Stimulated activated CD8-positive, alpha-beta memory T cell treated with anti-CD3 and anti-CD28 coated beads, Interleukin-12 subunit alpha, Interleukin-12 subunit beta, amount 100 ng/mL, for 24 hours (primary cell): ENCODE results near the gene TRIM34.
"Not testable (repeated sequence)": the region's sequence is repeated elsewhere in the genome, so short reads cannot be mapped to it uniquely, and the experiment has no call there.

Experiments
- DNase-seq: peaks from one replicate; pipeline ENCODE4 v3.0.0-alpha.2; 2020; ENCODE audit errors: extremely low read depth

Gene TRIM34

DNA sequence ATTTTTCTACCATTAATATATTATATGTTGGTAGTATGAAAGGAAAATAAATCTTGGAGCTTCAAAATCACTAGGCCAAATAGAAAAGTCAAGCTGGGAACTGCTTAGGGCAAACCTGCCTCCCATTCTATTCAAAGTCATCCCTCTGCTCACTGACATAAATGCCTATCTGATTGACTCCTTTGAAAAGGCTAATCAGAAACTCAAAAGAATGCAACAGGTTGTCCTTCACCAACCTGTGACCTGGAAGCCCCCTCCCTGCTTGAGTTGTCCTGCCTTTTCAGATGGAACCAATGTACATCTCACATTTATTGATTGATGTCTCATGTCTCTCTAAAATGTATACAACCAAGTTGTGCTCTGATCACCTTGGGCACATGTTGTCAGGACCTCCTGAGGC lies 3.2 kb upstream of the TRIM34 start:
- DNase-seq, result no peak

DNA sequence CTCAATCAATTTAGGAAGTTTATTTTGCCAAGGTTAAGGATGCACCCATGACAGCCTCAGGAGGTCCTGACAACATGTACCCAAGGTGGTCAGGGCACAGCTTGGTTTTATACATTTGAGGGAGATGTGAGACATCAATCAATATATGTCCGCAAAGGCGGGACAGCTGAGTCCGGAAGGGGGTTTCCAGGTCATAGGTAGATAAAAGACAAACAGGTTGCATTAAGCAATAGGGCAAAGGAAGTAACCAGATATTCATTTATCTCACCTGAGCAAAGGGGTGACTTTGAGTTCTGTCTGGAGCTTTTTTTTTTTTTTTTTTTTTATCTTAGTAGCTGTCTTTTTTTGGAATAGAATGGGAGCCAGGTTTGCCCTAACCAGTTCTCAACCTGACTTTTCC lies 2.0 kb upstream of the TRIM34 start:
- DNase-seq, result no peak

DNA sequence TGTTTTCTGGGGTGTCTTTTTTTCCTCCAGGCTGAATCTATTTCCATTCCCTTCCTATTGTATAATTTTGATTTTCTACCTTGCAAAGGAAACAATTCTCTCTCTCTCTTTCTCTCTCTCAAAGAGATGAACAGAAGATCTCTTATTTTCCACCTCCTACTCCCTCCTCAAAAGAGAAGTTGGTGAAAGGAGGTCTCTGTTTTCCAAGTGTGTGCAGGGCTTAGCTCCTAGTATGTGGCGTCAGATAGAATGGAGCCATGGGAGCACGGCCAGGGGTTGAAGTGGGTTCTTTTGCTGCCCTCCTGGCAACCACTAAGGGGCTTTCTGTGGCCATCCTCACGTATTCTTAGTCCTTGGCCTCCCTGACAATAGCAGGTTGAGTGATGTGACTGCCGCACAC lies 480 bp downstream of the TRIM34 start:
- DNase-seq, result no peak

DNA sequence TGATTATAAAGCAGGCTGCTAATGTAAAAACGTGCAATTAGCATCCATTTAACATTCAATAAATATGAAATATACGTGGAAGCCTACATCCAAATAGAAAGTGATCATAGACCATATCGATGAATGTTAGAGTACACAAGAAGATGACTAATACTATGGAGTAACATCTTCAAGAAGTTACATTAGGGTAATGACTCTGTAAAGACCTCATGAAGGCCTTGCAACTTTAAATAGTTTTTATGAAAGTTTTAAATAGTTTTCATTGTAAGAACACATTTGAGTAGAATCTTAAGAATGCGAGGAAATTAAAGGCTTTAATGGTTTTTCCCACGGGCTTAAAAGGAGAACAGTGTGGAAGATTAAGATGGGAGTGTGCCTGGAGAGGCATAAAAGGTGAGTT lies 1.4 kb downstream of the TRIM34 start:
- no peak for DNase-seq

DNA sequence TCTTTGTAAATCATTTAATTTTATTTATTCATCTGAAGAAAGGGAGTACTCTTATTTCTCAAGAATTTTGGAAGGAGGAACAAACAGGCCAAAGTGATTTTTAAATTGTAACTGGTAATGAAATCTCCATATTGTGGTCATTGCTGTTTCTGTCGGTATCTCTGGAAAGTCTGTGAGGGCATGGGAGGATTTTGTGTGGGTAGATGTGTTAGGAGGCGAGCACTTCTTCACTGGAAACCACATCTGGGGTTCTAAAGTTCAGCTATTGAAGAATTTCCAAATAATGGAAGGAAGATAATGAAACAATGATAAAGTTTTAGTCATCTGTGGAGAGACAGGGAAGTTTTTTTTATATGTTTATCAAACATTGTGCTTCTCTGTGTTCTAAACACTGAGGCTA lies 6.6 kb downstream of the TRIM34 start:
- DNase-seq, result no peak

- DNase-seq, result no peak
Observed at GRCh38 chr11:5631969-5632635, 7.3 kb downstream of the TRIM34 start.

DNA sequence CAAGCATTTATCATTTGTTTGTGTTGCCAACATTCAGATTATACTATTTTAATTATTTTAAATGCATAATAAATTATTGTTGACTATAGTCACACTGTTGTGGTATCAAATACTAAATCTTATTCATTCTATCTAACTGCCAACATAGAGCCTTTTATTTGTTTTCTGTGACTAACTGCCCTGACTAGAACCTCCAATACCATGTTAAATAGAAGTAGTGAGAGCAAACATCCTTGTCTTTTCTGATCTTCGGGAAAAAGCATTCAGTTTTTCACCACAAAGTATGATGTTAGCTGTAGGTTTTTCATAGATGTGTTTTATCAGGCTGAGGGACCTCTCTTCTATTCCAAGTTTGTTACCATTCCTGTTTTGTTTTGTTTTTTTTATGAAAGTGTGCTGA lies 15.2 kb downstream of the TRIM34 start:
- no peak for DNase-seq

GRCh38 chr11:5643585-5643984 lies 18.8 kb downstream of the TRIM34 start:
- DNase-seq, result no peak

DNA sequence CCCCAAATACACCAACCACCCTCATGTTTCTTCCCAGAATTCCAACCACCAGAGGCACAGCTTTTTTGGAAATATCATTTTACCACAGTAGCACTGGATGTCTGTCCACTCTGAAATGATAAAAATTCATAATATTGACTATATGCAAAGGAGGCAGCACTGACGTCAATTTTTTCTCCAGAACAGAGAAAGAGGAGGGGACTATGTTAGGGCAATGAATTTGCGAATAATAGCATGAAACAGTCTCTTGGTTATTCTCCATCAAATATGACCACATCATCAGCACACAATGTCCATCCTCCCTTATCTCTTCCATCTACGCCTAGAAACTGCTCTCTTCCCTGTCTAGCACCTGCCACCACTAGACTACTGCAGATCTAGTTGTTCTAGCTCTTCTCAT lies 21.3 kb downstream of the TRIM34 start:
- no peak for DNase-seq

GRCh38 chr11:5655474-5655873 lies 30.7 kb downstream of the TRIM34 start:
- no peak for DNase-seq

GRCh38 chr11:5656956-5657355 lies 32.2 kb downstream of the TRIM34 start:
- not testable (repeated sequence) for DNase-seq

- no peak for DNase-seq
Observed at GRCh38 chr11:5658318-5658717, 33.5 kb downstream of the TRIM34 start.

GRCh38 chr11:5663511-5663910 lies 38.7 kb downstream of the TRIM34 start:
- no peak for DNase-seq

- no peak for DNase-seq
Observed at GRCh38 chr11:5665051-5665570, 40.3 kb downstream of the TRIM34 start.

- no peak for DNase-seq
Observed at GRCh38 chr11:5665746-5666401, 41.1 kb downstream of the TRIM34 start.

GRCh38 chr11:5666402-5666793 lies 41.6 kb downstream of the TRIM34 start:
- no peak for DNase-seq

GRCh38 chr11:5671831-5672230 lies 47.0 kb downstream of the TRIM34 start:
- no peak for DNase-seq

- DNase-seq, result no peak
Observed at GRCh38 chr11:5674391-5674790, 49.6 kb downstream of the TRIM34 start.

GRCh38 chr11:5679811-5680210 lies 55.0 kb downstream of the TRIM34 start:
- no peak for DNase-seq

- not testable (repeated sequence) for DNase-seq
Observed at GRCh38 chr11:5682890-5683441, 58.2 kb downstream of the TRIM34 start.

- DNase-seq, result not testable (repeated sequence)
Observed at GRCh38 chr11:5683620-5684019, 58.8 kb downstream of the TRIM34 start.

DNA sequence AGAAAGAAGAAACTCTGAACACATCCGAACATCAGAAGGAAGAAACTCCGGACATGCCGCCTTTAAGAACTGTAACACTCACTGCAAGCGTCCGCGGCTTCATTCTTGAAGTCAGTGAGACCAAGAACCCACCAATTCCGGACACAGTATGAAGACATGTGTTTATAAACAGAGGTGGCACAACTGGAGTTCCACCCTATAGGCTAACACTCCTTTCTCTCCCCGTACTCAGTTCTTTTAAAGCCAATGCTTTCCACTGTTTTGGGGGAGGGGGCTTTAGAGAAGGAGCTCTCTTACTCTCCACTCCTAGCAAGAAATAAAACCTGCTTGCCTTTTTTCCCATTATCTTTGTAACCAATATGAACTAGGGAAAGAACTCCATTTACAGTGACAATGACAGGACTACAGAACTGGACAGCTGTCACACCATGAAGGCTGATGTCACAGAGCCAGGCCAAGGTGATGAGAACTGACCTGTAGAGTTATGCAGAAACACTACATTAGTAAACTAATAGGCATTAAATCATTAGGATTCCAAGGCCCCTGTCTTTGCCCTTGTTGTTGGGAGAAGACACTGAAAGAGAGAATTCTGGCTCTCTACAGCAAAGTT lies 59.3 kb downstream of the TRIM34 start:
- no peak for DNase-seq
